SK-N-SH treated with all-trans-retinoic acid at 6 μM for 48 hours (cell line): Measurements from ENCODE around the gene GALNT17.

ENCODE experiments used
- ATAC-seq: fragments of 200-7000 bp; cut with Tn5 transposase; 3 replicates; pipeline ENCODE4 v1.9.1; 2020; ENCODE audit warnings: mild to moderate bottlenecking, moderate library complexity
- ARNTL ChIP-seq: fragments of 450-650 bp; formaldehyde crosslinking; IDR thresholded peaks from 2 replicates; pipeline ENCODE4 v1.5.0; 2020; ENCODE audit warnings: low read depth, mild to moderate bottlenecking, moderate library complexity, borderline replicate concordance
- BACH2 ChIP-seq: fragments of 250-450 bp; sonication (Bioruptor Pico); IDR thresholded peaks from 2 replicates; pipeline ENCODE4 v1.9.0; 2021; ENCODE audit warnings: mild to moderate bottlenecking, borderline replicate concordance
- CREB5 ChIP-seq: fragments of 250-450 bp; sonication (Bioruptor Pico); IDR thresholded peaks from 2 replicates; pipeline ENCODE4 v1.5.1; 2020; ENCODE audit warnings: low read depth, mild to moderate bottlenecking, moderate library complexity
- CSRNP3 ChIP-seq: fragments of 250-450 bp; sonication (Bioruptor Pico); IDR thresholded peaks from 2 replicates; pipeline ENCODE4 v1.5.1; 2021; ENCODE audit warnings: mild to moderate bottlenecking, moderate library complexity
- ESRRG ChIP-seq: fragments of 250-450 bp; sonication (Bioruptor Pico); IDR thresholded peaks from 2 replicates; pipeline ENCODE4 v1.6.1; 2021; ENCODE audit warnings: mild to moderate bottlenecking
- GLIS3 ChIP-seq: fragments of 250-450 bp; sonication (Bioruptor Pico); IDR thresholded peaks from 2 replicates; pipeline ENCODE4 v1.5.0; 2020; ENCODE audit warnings: mild to moderate bottlenecking, moderate library complexity
- ISL1 ChIP-seq: fragments of 250-450 bp; sonication (Bioruptor Pico); IDR thresholded peaks from 2 replicates; pipeline ENCODE4 v2.1.2; 2022; ENCODE audit warnings: mild to moderate bottlenecking, moderate library complexity
- OSR1 ChIP-seq: fragments of 250-450 bp; sonication (Bioruptor Pico); IDR thresholded peaks from 2 replicates; pipeline ENCODE4 v1.8.0; 2022; ENCODE audit warnings: moderate library complexity, mild to moderate bottlenecking, inconsistent platforms
- PPARA ChIP-seq: fragments of 250-450 bp; sonication (Bioruptor Pico); IDR thresholded peaks from 2 replicates; pipeline ENCODE4 v1.5.0; 2020; ENCODE audit warnings: mild to moderate bottlenecking, borderline replicate concordance
- RARB ChIP-seq: fragments of 250-450 bp; sonication (Bioruptor Pico); IDR thresholded peaks from 2 replicates; pipeline ENCODE4 v1.8.0; 2021; ENCODE audit warnings: mild to moderate bottlenecking, moderate library complexity
- SNAI2 ChIP-seq: fragments of 250-450 bp; sonication (Bioruptor Pico); IDR thresholded peaks from 2 replicates; pipeline ENCODE4 v1.5.0; 2020; ENCODE audit warnings: mild to moderate bottlenecking, moderate library complexity
- TCF4 ChIP-seq: fragments of 250-450 bp; sonication (Bioruptor Pico); IDR thresholded peaks from 2 replicates; pipeline ENCODE4 v1.8.0; 2021; ENCODE audit warnings: mild to moderate bottlenecking, moderate library complexity, borderline replicate concordance
- TOX ChIP-seq: fragments of 250-450 bp; sonication (Bioruptor Pico); IDR thresholded peaks from 2 replicates; pipeline ENCODE4 v1.8.0; 2021; ENCODE audit warnings: mild to moderate bottlenecking, moderate library complexity, borderline replicate concordance
- ZC3H10 ChIP-seq: fragments of 250-450 bp; sonication (Bioruptor Pico); IDR thresholded peaks from 2 replicates; pipeline ENCODE4 v1.5.1; 2021; ENCODE audit warnings: mild to moderate bottlenecking, moderate library complexity
- ZFP3 ChIP-seq: fragments of 250-450 bp; sonication (Bioruptor Pico); IDR thresholded peaks from 2 replicates; pipeline ENCODE4 v1.5.0; 2020; ENCODE audit warnings: mild to moderate bottlenecking, moderate library complexity
- ZFP30 ChIP-seq: fragments of 450-650 bp; formaldehyde crosslinking; IDR thresholded peaks from 2 replicates; pipeline ENCODE4 v1.5.0; 2022; ENCODE audit warnings: mild to moderate bottlenecking, moderate library complexity
- ZNF565 ChIP-seq: fragments of 450-650 bp; formaldehyde crosslinking; conservative IDR thresholded peaks from 2 replicates; pipeline ENCODE4 v1.5.0; 2020; ENCODE audit warnings: low read depth, mild to moderate bottlenecking, moderate library complexity
- ZNF70 ChIP-seq: fragments of 450-650 bp; formaldehyde crosslinking; IDR thresholded peaks from 2 replicates; pipeline ENCODE4 v1.5.0; 2020; ENCODE audit warnings: mild to moderate bottlenecking, moderate library complexity
- TF ChIP-seq, protein P1 (sequence below): fragments of 250-450 bp; sonication (Bioruptor Pico); IDR thresholded peaks from 2 replicates; pipeline ENCODE4 v1.8.0; 2021; ENCODE audit warnings: low read depth, mild to moderate bottlenecking, moderate library complexity, borderline replicate concordance
- TF ChIP-seq, protein P2 (sequence below): fragments of 250-450 bp; sonication (Bioruptor Pico); IDR thresholded peaks from 2 replicates; pipeline ENCODE4 v1.8.0; 2020; ENCODE audit warnings: mild to moderate bottlenecking, moderate library complexity, borderline replicate concordance
- TF ChIP-seq, protein P3 (sequence below): fragments of 250-450 bp; sonication (Bioruptor Pico); IDR thresholded peaks from 2 replicates; pipeline ENCODE4 v1.5.0; 2020; ENCODE audit warnings: mild to moderate bottlenecking, moderate library complexity

GALNT17 gene

GRCh38 chr7:71560354-71560995 is 428.5 kb downstream of the GALNT17 start:
- ATAC-seq: no peak

DNA sequence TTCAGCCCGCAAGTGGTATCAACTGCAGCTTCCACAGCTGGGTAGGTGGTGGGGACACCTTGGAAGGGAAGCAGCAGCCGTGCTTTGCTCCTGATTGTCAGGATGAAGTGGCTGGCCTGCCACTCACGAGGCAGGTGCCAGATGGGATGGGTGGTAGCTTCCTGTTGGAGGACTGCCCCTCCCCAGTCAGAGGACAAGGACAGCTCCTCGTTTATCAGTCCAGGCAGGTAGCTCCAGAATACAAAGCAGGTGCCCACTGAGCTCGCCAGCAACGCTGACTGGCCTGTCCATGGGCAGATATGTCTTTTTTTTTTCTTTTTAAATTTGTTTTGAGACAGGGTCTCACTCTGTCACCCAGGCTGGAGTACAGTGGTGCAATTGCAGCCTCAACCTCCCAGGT is 431.3 kb downstream of the GALNT17 start:
- no peak for ATAC-seq
- TF ChIP-seq ZC3H10 (CRISPR knock-in tag) (no peak), TCF4 (CRISPR knock-in tag) (no peak), ZNF565 (CRISPR knock-in tag) (no peak), CREB5 (CRISPR knock-in tag) (no peak), OSR1 (CRISPR knock-in tag) (no peak), ZNF70 (no peak), TOX (CRISPR knock-in tag) (no peak), GLIS3 (no peak), PPARA (CRISPR knock-in tag) (no peak), RARB (CRISPR knock-in tag) (no peak), BACH2 (CRISPR knock-in tag) (no peak), ISL1 (CRISPR knock-in tag) (no peak), ZFP30 (no peak), SNAI2 (CRISPR knock-in tag) (no peak), ZFP3 (no peak)
- TF ChIP-seq, protein P1, sequence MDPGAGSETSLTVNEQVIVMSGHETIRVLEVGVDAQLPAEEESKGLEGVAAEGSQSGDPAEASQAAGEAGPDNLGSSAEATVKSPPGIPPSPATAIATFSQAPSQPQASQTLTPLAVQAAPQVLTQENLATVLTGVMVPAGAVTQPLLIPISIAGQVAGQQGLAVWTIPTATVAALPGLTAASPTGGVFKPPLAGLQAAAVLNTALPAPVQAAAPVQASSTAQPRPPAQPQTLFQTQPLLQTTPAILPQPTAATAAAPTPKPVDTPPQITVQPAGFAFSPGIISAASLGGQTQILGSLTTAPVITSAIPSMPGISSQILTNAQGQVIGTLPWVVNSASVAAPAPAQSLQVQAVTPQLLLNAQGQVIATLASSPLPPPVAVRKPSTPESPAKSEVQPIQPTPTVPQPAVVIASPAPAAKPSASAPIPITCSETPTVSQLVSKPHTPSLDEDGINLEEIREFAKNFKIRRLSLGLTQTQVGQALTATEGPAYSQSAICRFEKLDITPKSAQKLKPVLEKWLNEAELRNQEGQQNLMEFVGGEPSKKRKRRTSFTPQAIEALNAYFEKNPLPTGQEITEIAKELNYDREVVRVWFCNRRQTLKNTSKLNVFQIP (CRISPR knock-in tag): no peak
- TF ChIP-seq, protein P2, sequence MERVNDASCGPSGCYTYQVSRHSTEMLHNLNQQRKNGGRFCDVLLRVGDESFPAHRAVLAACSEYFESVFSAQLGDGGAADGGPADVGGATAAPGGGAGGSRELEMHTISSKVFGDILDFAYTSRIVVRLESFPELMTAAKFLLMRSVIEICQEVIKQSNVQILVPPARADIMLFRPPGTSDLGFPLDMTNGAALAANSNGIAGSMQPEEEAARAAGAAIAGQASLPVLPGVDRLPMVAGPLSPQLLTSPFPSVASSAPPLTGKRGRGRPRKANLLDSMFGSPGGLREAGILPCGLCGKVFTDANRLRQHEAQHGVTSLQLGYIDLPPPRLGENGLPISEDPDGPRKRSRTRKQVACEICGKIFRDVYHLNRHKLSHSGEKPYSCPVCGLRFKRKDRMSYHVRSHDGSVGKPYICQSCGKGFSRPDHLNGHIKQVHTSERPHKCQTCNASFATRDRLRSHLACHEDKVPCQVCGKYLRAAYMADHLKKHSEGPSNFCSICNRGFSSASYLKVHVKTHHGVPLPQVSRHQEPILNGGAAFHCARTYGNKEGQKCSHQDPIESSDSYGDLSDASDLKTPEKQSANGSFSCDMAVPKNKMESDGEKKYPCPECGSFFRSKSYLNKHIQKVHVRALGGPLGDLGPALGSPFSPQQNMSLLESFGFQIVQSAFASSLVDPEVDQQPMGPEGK: no peak
- TF ChIP-seq, protein P3, sequence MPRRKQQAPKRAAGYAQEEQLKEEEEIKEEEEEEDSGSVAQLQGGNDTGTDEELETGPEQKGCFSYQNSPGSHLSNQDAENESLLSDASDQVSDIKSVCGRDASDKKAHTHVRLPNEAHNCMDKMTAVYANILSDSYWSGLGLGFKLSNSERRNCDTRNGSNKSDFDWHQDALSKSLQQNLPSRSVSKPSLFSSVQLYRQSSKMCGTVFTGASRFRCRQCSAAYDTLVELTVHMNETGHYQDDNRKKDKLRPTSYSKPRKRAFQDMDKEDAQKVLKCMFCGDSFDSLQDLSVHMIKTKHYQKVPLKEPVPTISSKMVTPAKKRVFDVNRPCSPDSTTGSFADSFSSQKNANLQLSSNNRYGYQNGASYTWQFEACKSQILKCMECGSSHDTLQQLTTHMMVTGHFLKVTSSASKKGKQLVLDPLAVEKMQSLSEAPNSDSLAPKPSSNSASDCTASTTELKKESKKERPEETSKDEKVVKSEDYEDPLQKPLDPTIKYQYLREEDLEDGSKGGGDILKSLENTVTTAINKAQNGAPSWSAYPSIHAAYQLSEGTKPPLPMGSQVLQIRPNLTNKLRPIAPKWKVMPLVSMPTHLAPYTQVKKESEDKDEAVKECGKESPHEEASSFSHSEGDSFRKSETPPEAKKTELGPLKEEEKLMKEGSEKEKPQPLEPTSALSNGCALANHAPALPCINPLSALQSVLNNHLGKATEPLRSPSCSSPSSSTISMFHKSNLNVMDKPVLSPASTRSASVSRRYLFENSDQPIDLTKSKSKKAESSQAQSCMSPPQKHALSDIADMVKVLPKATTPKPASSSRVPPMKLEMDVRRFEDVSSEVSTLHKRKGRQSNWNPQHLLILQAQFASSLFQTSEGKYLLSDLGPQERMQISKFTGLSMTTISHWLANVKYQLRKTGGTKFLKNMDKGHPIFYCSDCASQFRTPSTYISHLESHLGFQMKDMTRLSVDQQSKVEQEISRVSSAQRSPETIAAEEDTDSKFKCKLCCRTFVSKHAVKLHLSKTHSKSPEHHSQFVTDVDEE (CRISPR knock-in tag): no peak

More at GRCh38 chr7:71560354-71560995, 428.5 kb downstream of the GALNT17 start:
- TF ChIP-seq ZFP30 (no peak), RARB (CRISPR knock-in tag) (no peak), BACH2 (CRISPR knock-in tag) (no peak)

- no peak for ATAC-seq
- no peak for TF ChIP-seq PPARA (CRISPR knock-in tag)
- no peak for TF ChIP-seq ZNF70
- no peak for TF ChIP-seq ARNTL (CRISPR knock-in tag)
- no peak for TF ChIP-seq CSRNP3 (CRISPR knock-in tag)
- no peak for TF ChIP-seq GLIS3
- TF ChIP-seq, protein P3 (CRISPR knock-in tag): no peak
- TF ChIP-seq TCF4 (CRISPR knock-in tag): no peak
- no peak for TF ChIP-seq RARB (CRISPR knock-in tag)
- TF ChIP-seq ESRRG (CRISPR knock-in tag): no peak
- TF ChIP-seq OSR1 (CRISPR knock-in tag): no peak
- TF ChIP-seq ZFP3: no peak
- TF ChIP-seq, protein P2: no peak
- TF ChIP-seq, protein P1 (CRISPR knock-in tag): no peak
These were observed 434.4 kb downstream of the GALNT17 start for GRCh38 chr7:71566376-71566775.
